Naive thymus-derived CD4-positive, alpha-beta T cell (primary cell): Measurements from ENCODE around the gene COQ2. TPM values are rescaled to one million over a fixed set of nuclear protein-coding genes. Genes with fewer than 3 reads are reported as not detected.

Source experiments
- ATAC-seq: fragments of 150-1000 bp; cut with Tn5 transposase; 2 replicates; pipeline ENCODE4 v1.10.0; 2021; ENCODE audit warnings: mild to moderate bottlenecking, moderate library complexity
- CTCF ChIA-PET: fragments of 350-600 bp; sonication (Branson Sonifier 250); formaldehyde crosslinking; loops from one replicate; lab custom pipeline; 2021; ENCODE audit warnings: antibody characterized with exemption; lab: Charles Lee
- POLR2A ChIA-PET: fragments of 350-600 bp; sonication (Branson Sonifier 250); formaldehyde crosslinking; loops from one replicate; lab custom pipeline; 2021; ENCODE audit warnings: antibody characterized with exemption, inconsistent platforms; lab: Charles Lee
- DNase-seq, 9 donors: peaks; one replicate each; pipeline versions ENCODE4 v3.0.0 to v3.0.0-alpha.2; 2020 to 2022; ENCODE audit warnings: mixed read lengths in 1 of 9
- H3K27ac ChIP-seq: one replicate; pipeline ENCODE4 v1.7.0; 2013; ENCODE audit warnings: mild to moderate bottlenecking, low read depth, low read length, moderate library complexity
- H3K27me3 ChIP-seq, 2 donors: one replicate each; pipeline ENCODE4 v1.7.0; 2013; ENCODE audit warnings: low read length in 2 of 2, mild to moderate bottlenecking in 2 of 2, moderate library complexity in 2 of 2; ENCODE audit not compliant: control insufficient read depth in 2 of 2, insufficient read depth in 2 of 2
- H3K36me3 ChIP-seq, 3 experiments: 1 replicate in 2 of 3; 2 replicates in 1 of 3; pipeline ENCODE4 v1.7.0; 2013; ENCODE audit warnings: low read length in 3 of 3, mild to moderate bottlenecking in 3 of 3, moderate library complexity in 1 of 3; ENCODE audit not compliant: insufficient read depth in 3 of 3, control insufficient read depth in 2 of 3
- H3K4me1 ChIP-seq, 2 donors: one replicate each; pipeline ENCODE4 v1.7.0; 2013; ENCODE audit warnings: low read length in 2 of 2, mild to moderate bottlenecking in 2 of 2, moderate library complexity in 1 of 2; ENCODE audit not compliant: control insufficient read depth in 2 of 2, insufficient read depth in 2 of 2
- H3K4me3 ChIP-seq: 2 replicates; pipeline ENCODE4 v1.7.0; 2013; ENCODE audit warnings: mild to moderate bottlenecking, low read length
- H3K9me3 ChIP-seq, 3 experiments: 1 replicate in 2 of 3; 2 replicates in 1 of 3; pipeline ENCODE4 v1.7.0; 2013; ENCODE audit warnings: low read length in 3 of 3; ENCODE audit not compliant: control insufficient read depth in 2 of 3
- H3K27ac Mint-ChIP-seq, 9 donors: one replicate each; pipeline ENCODE4 v1.8.0; 2020 to 2022; ENCODE audit warnings: mixed read lengths in 9 of 9, mild to moderate bottlenecking in 8 of 9, moderate library complexity in 5 of 9, inconsistent platforms in 2 of 9
- H3K27me3 Mint-ChIP-seq, 5 donors: one replicate each; pipeline ENCODE4 v1.8.0; 2021 to 2022; ENCODE audit warnings: mixed read lengths in 5 of 5, mild to moderate bottlenecking in 1 of 5
- H3K36me3 Mint-ChIP-seq, 5 donors: one replicate each; pipeline ENCODE4 v1.8.0; 2020 to 2022; ENCODE audit warnings: mixed read lengths in 5 of 5, mild to moderate bottlenecking in 3 of 5, inconsistent platforms in 1 of 5
- H3K4me1 Mint-ChIP-seq, 7 donors: one replicate each; pipeline ENCODE4 v1.8.0; 2020 to 2022; ENCODE audit warnings: mixed read lengths in 7 of 7, mild to moderate bottlenecking in 3 of 7, inconsistent platforms in 1 of 7
- H3K4me3 Mint-ChIP-seq, 10 donors: one replicate each; pipeline ENCODE4 v1.8.0; 2020 to 2022; ENCODE audit warnings: mild to moderate bottlenecking in 10 of 10, mixed read lengths in 10 of 10, moderate library complexity in 6 of 10, inconsistent platforms in 2 of 10
- H3K9me3 Mint-ChIP-seq, 11 donors: one replicate each; pipeline ENCODE4 v1.8.0; 2020 to 2022; ENCODE audit warnings: mixed read lengths in 11 of 11, mild to moderate bottlenecking in 4 of 11, inconsistent platforms in 1 of 11, moderate library complexity in 1 of 11
- intact Hi-C, 2 donors: fragments of 100-400 bp; cut with micrococcal nuclease; formaldehyde crosslinking; loops; one replicate each; pipeline ENCODE4 v1.15.1; 2023
- polyA plus RNA-seq, 2 donors: library from polyadenylated mRNA; unstranded; fragments of 300-500 nt; fragmentation: Illumina TruSeq; gene quantifications; one replicate each; pipeline ENCODE4 v1.2.3, GENCODE V29; 2021
- total RNA-seq, 6 experiments: library from RNA in 5 of 6; stranded (reverse) in 5 of 6; gene quantifications; 1 replicate in 5 of 6; 2 replicates in 1 of 6; pipeline ENCODE4 v1.2.3 and lab custom pipeline; 2021 to 2026

Gene COQ2
- total and polyA plus RNA-seq, 7 experiments from 2014 or later, result 3.6 to 12.7 (median 7.6) TPM

DNA sequence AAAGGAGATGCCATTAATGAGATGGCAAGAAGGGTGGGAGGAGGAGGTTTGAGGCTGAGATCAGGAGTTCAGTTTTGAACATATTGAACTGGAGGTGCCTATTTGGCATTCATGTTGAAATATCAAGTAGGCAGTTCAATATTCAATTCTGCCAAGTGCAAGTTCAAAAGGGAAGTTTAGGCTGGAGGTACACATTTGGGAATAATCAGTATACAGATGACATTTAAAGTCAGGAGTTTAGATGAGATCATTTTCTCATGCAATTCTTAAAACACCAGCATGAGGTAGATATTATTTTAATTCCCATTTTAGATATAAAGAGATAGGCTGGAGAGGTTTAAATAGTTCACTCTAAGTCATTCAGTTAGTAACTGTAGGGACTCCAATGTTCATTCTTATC, 26.1 kb downstream of the COQ2 start:
- H3K4me1 Mint-ChIP-seq, result peaks cover 1 to 24% (median 10%) of the 10 kb centered on the region in 7 donors
- Histone ChIP-seq H3K27me3 (no peaks in the 10 kb centered on the region), H3K4me3 (no peak overlapping the region), H3K36me3 (no peaks in the 10 kb centered on the region), H3K9me3 (no peaks in the 10 kb centered on the region), H3K27ac (no peak overlapping the region), H3K4me1 (peaks cover 4 to 5% of the 10 kb centered on the region in 2 donors)
- no peak overlapping the region for H3K4me3 Mint-ChIP-seq
- H3K9me3 Mint-ChIP-seq, result no peaks in the 10 kb centered on the region
- peaks cover 4 to 21% (median 8%) of the 10 kb centered on the region in 5 donors for H3K36me3 Mint-ChIP-seq
- peak overlapping the region in 1 of 9 donors; percentile 1 for H3K27ac Mint-ChIP-seq
- ChIA-PET POLR2A (interaction anchor here (0.6 kb wide), 2 partner anchors 40 to 175 kb away, joined by 3 read pairs; no protein-coding TSS in a partner anchor), CTCF (no interaction called here)
- no peaks in the 10 kb centered on the region for H3K27me3 Mint-ChIP-seq
- DNase-seq (no peak), ATAC-seq (no peak)
- intact Hi-C loops, result no loop called here

GRCh38 chr4:83257811-83258210, 26.8 kb downstream of the COQ2 start:
- POLR2A ChIA-PET, result no interaction called here
- no peak overlapping the region for H3K4me3 Mint-ChIP-seq
- H3K4me1 Mint-ChIP-seq, result peaks cover 7 to 31% (median 15%) of the 10 kb centered on the region in 7 donors
- ATAC-seq (no peak), DNase-seq (no peak)
- no peaks in the 10 kb centered on the region for H3K27me3 Mint-ChIP-seq
- H3K27ac Mint-ChIP-seq, result peak overlapping the region in 2 of 9 donors; percentile 1 to 38
- peaks cover 4 to 8% of the 10 kb centered on the region in 2 donors for H3K4me1 ChIP-seq
- intact Hi-C loops, result no loop called here
- no peak overlapping the region for H3K27ac ChIP-seq
- no peaks in the 10 kb centered on the region for H3K9me3 ChIP-seq
- H3K4me3 ChIP-seq, result no peak overlapping the region
- CTCF ChIA-PET, result interaction anchor here (0.7 kb wide), 1 partner anchor 111 kb away, joined by 3 read pairs; no protein-coding TSS in a partner anchor
- H3K27me3 ChIP-seq, result no peaks in the 10 kb centered on the region
- no peaks in the 10 kb centered on the region for H3K36me3 ChIP-seq
- no peaks in the 10 kb centered on the region for H3K9me3 Mint-ChIP-seq
- H3K36me3 Mint-ChIP-seq, result peaks cover 1 to 17% (median 8%) of the 10 kb centered on the region in 5 donors

- Mint-ChIP-seq H3K27ac (no peak overlapping the region), H3K4me3 (no peak overlapping the region), H3K4me1 (peaks cover 22 to 50% (median 27%) of the 10 kb centered on the region in 7 donors), H3K36me3 (peaks cover 0 to 23% (median 4%) of the 10 kb centered on the region in 5 donors), H3K27me3 (peaks cover 0 to 4% (median 0%) of the 10 kb centered on the region in 5 donors), H3K9me3 (no peaks in the 10 kb centered on the region)
- CTCF ChIA-PET, result no interaction called here
- H3K9me3 ChIP-seq, result no peaks in the 10 kb centered on the region
- peaks cover 15 to 16% of the 10 kb centered on the region in 2 donors for H3K4me1 ChIP-seq
- H3K27me3 ChIP-seq, result no peaks in the 10 kb centered on the region
- ATAC-seq (no peak), DNase-seq (no peak)
- no peak overlapping the region for H3K4me3 ChIP-seq
- no peaks in the 10 kb centered on the region for H3K36me3 ChIP-seq
- intact Hi-C loops, result no loop called here
- POLR2A ChIA-PET, result no interaction called here
- H3K27ac ChIP-seq, result no peak overlapping the region
Measured at GRCh38 chr4:83255584-83255983, 29.0 kb downstream of the COQ2 start.

DNA sequence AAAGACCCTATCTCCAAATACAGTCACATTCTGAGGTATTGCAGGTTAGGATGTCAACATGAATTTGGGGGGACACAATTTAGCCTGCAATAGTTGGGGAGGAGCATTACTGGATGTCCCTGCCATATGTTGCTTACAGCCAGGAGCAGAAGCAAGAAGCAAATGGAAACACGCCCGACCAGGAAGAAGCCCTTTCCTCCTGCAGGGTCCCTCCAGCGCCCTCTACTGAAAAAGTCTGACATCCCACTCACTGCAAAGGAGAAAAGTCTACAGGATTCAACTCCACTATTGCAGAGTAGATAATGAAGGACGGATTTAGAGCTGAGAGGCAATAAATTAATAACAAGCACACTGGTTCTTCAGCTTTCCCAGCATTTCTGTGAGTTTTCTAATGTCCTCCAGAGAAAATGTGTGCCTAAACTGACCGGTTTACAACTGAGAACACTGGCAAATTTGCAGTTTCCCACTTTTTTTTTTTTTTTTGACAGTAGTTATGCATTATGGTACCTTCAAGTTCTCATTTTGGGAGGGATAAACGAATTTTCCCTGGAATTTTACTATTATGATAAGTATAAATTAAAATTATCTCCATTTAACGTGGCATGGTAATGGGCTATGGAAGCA, 31.7 kb downstream of the COQ2 start:
- ChIA-PET POLR2A (interaction anchor here (0.8 to 4.2 kb wide), 11 partner anchors 8 to 169 kb away, joined by 3 to 46 read pairs (median 4); partner anchors contain the start of gene PLAC8), CTCF (interaction anchor here (0.6 to 5.0 kb wide), 24 partner anchors 8 to 255 kb away, joined by 3 to 48 read pairs (median 4); partner anchors contain the start of gene PLAC8)
- ATAC-seq (peak; percentile 90), DNase-seq (peak; percentile 36 to 85 (median 79))
- Mint-ChIP-seq H3K36me3 (peaks cover 0 to 15% (median 4%) of the 10 kb centered on the region in 5 donors), H3K27ac (peak overlapping the region in 8 of 9 donors; percentile 8 to 88 (median 72)), H3K27me3 (peaks cover 0 to 5% (median 0%) of the 10 kb centered on the region in 5 donors), H3K4me1 (peaks cover 19 to 36% (median 26%) of the 10 kb centered on the region in 7 donors), H3K4me3 (no peak overlapping the region), H3K9me3 (no peaks in the 10 kb centered on the region)
- no peaks in the 10 kb centered on the region for H3K36me3 ChIP-seq
- H3K27me3 ChIP-seq, result no peaks in the 10 kb centered on the region
- H3K4me3 ChIP-seq, result no peak overlapping the region
- intact Hi-C loops, result loop anchor here (1.0 to 2.0 kb wide), 9 partner anchors 17 to 179 kb away; partner anchors contain the start of gene PLAC8 (in 2 of the 2)
- H3K9me3 ChIP-seq, result no peaks in the 10 kb centered on the region
- H3K4me1 ChIP-seq, result peaks cover 10 to 12% of the 10 kb centered on the region in 2 donors
- H3K27ac ChIP-seq, result no peak overlapping the region

DNA sequence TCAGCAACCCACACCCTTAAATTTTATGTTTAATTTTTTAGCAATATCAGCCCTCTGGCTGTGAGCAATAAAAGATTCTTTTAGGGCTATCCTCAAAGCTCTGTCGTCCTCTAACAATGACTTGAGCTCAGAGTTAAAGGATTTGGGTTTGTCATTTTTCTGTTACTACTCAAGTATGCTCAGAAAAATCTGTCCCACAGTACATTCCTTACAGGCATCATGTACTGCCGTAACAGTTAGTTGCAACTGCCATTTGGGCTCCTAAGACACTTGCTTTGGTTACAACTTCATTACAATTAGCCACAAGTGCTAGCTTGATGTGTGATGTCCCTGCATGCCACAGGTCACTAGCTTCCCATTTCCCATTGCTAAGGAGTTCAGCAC, 33.2 kb downstream of the COQ2 start:
- ChIA-PET CTCF (interaction anchor here (0.8 to 5.0 kb wide), 14 partner anchors 9 to 180 kb away, joined by 3 to 48 read pairs (median 6); partner anchors contain the start of gene PLAC8), POLR2A (interaction anchor here (0.6 to 4.2 kb wide), 8 partner anchors 9 to 185 kb away, joined by 3 to 46 read pairs (median 4); partner anchors contain the start of gene PLAC8)
- Histone ChIP-seq H3K4me3 (no peak overlapping the region), H3K4me1 (peaks cover 10 to 12% of the 10 kb centered on the region in 2 donors), H3K27ac (no peak overlapping the region), H3K27me3 (no peaks in the 10 kb centered on the region), H3K36me3 (no peaks in the 10 kb centered on the region), H3K9me3 (no peaks in the 10 kb centered on the region)
- Mint-ChIP-seq H3K4me3 (no peak overlapping the region), H3K27ac (peak overlapping the region in 5 of 9 donors; percentile 3 to 82 (median 26)), H3K36me3 (peaks cover 0 to 22% (median 0%) of the 10 kb centered on the region in 5 donors), H3K4me1 (peaks cover 18 to 39% (median 26%) of the 10 kb centered on the region in 7 donors), H3K27me3 (peaks cover 0 to 10% (median 0%) of the 10 kb centered on the region in 5 donors), H3K9me3 (no peaks in the 10 kb centered on the region)
- ATAC-seq (no peak), DNase-seq (no peak)
- intact Hi-C loops, result no loop called here

DNA sequence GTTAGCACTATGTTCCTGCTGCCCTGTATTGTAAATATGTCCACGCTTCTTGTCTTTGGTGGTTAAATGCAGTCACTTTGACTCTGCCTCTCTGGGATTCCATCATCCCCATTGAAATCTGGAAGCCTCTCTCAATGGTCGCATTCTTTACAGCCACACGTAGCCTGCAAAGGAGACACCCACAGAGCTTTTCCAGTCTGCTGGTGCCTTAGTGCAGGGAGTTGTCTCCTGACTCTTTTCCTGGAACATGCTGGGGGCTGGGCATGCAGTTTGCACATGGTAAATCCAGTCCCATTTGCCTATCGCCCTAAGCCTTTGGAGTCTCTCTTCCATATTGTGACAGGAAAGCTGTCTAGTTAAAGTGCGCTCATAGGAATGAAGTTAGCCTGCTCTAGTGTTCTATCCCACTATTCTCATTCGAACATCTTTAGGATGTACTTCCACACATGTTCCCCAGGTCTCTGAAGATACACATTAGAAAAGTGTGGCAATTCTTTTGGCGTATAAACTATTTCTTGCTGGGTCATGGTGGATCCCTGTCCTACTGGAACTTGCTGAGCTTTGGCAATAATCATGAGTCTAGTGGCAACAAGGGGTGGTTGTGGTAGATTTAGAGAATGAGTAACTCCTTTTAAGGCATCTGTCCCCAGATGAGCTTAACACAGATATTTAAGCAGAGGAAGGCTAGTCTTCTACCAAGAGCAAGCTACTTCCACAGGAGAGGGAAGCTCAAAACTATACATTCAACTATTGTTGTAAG, 33.7 kb downstream of the COQ2 start:
- H3K4me3 ChIP-seq, result no peak overlapping the region
- H3K4me1 ChIP-seq, result peaks cover 10 to 12% of the 10 kb centered on the region in 2 donors
- ChIA-PET CTCF (interaction anchor here (0.7 to 5.0 kb wide), 17 partner anchors 10 to 180 kb away, joined by 3 to 48 read pairs (median 6); partner anchors contain the start of gene PLAC8), POLR2A (interaction anchor here (0.6 to 4.2 kb wide), 7 partner anchors 10 to 170 kb away, joined by 3 to 46 read pairs (median 5); partner anchors contain the start of gene PLAC8)
- no peaks in the 10 kb centered on the region for H3K36me3 ChIP-seq
- Mint-ChIP-seq H3K36me3 (peaks cover 0 to 27% (median 0%) of the 10 kb centered on the region in 5 donors), H3K4me1 (peaks cover 18 to 45% (median 26%) of the 10 kb centered on the region in 7 donors), H3K4me3 (no peak overlapping the region), H3K27ac (peak overlapping the region in 3 of 9 donors; percentile 26 to 72 (median 45)), H3K9me3 (peaks cover 0 to 2% (median 0%) of the 10 kb centered on the region in 11 donors), H3K27me3 (peaks cover 0 to 14% (median 0%) of the 10 kb centered on the region in 5 donors)
- intact Hi-C loops, result no loop called here
- H3K27me3 ChIP-seq, result no peaks in the 10 kb centered on the region
- no peak overlapping the region for H3K27ac ChIP-seq
- no peaks in the 10 kb centered on the region for H3K9me3 ChIP-seq
- DNase-seq, result no peak
- peak; percentile 27 for ATAC-seq
